ENCODE measurements around the gene GLRA2.
"Not testable (repeated sequence)": the region's sequence is repeated elsewhere in the genome, so short reads cannot be mapped to it uniquely, and the experiment has no call there.

Gene GLRA2

DNA sequence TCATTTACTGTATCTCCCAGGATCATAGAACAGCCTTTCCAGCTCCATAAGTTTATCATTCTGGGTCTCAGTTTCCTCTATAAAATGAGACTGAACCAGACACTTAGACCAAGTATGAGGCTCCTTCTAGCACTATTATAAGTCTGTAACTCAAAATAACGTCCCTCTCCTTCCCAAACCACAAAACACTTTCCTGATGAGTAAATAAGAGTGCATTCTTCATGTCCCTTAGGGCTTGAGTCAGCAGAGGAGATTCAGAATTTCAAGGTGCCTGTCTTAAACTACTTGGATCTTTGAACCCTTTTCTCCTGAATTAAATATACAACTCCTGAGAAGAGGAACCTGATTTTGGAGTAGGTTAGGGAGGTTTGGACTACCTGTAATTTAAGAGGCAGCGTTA lies 62.6 kb downstream of the GLRA2 start:
- no peak for DNase-seq (ENCODE audit: low read depth in 2 of 2)

DNA sequence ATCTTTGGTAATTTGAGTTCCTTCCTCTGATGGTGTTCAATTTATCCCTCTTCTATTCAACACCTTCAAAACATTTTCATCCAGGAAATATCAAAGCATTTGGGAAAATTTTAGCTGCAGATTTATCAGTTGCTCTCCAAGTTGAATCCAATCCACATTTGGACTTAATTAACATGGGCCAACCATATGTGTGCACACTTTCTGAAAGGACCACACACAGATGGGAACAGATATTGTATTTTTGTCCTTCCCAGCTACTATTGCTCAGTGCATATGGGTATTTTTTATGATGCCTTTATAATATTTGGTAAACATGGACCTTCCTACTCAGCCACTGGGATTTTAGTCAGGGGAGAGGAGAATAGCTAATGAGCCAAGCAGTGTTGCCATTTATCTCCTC lies 65.2 kb downstream of the GLRA2 start:
- DNase-seq (ENCODE audit: low read depth in 2 of 2): no peak

DNA sequence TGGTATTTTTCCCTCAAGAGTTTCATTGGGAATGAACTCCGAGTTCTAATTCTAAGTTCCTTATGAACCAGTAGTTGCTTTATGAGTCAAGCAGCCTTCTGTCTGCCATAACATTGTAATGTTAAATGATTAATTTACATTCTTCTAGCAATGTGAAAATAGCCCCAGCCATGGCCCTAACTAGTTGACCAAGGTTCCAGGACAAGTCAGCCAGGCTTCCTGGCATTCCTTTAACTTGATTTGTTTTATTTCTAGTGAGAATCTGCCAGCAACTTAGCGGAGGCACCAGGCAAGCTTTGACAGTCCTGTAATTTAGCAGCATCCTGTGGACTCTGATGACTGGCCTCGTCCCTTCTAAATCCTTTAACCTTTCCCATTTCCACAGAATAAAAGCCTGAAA lies 69.0 kb downstream of the GLRA2 start:
- DNase-seq (ENCODE audit: low read depth in 2 of 2): no peak

DNA sequence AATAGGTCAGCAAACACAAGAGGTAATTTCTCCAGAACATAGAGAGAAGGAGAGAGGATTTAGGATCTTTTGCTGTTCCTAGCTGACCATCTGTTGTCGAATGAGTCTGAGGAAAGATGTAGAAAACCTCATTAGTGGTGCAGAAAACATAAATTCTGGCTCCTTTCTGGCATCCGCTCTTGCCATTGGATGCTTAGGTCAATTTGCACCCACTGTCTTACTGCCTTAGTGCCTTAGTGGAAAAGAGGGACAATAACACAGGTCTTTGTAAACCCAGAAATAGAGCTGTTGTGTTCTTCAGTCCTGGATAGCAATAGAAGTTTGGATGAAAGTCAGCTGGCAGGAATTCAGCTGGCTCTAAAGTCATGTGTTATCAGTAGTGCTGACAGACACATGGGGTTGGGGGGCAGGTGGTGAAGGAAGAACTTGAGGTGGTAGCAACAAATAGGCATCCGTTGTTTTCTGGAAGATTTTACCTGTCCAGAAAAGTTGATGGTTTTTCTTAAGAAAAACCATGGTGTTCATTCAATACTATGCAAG lies 78.2 kb downstream of the GLRA2 start:
- no peak for DNase-seq (ENCODE audit: low read depth in 2 of 2)

DNA sequence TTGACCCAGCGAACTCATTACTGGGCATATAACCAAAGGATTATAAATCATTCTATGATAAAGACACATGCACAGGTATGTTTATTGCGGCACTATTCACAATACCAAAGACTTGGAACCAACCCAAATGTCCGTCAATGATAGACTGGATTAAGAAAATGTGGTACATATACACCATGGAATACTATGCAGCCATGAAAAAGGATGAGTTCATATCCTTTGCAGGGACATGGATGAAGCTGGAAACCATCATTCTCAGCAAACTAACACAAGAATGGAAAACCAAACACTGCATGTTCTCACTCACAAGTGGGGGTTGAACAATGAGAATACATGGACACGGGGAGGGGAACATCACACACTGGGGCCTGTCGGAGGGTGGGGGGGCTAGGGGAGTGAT lies 83.1 kb downstream of the GLRA2 start:
- not testable (repeated sequence) for DNase-seq (ENCODE audit: low read depth in 2 of 2)

DNA sequence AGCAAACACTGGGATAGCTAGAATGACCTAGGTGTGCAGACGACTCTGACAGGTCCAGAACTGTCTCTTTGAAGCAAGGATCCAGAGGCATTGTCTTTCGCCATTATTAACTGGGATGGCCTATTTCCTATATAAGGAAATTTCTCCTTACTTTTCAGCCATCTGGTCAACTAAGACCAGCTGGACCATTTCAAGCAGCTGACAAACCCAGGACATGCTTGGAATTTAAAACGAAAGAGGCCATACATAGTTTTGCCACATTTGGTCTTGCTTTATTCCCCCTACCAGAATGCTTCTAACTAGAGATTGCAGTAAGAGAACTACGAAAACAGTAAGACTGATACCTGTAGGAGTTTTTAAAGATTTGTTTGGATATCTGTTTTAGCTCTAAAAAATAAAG lies 87.0 kb downstream of the GLRA2 start:
- DNase-seq (ENCODE audit: low read depth in 2 of 2): no peak

DNA sequence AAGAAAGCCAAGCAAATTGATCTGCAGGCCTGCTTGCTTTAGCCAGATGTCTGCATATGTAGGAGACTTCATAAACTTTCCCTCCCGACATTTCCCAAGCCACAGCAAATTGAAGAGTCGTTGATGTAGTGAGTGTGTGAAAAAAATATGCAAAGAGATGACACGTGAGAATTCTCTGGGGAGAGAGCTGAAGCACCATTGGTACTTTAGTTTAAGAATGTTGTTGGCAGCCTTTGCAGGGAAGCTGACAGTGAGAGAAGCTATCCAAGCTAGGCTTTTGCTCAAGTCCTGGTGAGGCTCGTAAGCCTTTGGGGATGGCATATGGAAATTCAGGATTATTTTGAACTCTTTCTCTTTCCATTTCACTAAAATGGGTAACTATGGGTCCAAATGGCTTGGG lies 87.5 kb downstream of the GLRA2 start:
- DNase-seq (ENCODE audit: low read depth in 2 of 2): peak; percentile 50

DNA sequence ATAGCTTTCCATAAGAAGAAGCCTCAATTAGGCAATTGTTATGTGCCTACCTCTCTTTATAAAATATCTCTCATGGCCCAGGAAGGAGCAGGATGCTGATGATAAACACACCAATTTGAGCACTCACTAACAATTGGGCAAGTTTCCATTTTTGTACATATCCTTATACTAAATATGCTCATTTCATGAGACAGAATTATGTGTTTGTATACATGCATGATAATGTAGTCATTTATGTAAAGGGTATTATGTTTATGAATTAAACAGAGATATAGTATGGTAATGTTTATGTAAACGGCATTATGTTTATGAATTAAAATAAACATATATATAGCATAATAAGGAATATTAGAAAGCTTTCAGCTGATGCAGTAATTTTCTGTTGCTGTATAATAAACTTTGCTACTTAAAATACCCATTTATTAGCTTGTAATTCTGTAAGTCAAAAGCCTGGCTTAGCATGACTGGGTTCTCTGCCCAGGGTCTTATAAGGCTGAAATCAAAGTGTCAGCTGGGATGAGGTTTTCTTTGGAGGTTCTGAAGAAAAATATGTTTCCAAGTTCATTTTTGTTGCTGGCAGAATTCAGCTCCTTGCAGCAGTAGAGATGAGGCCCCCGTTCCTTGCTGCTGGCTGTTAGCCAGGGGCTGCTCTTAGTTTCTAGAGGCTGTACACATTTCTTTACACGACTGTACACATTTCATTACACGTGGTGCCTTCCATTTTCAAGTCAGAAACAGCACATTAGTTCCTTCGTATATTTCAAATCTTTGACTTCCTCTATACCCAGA lies 89.0 kb downstream of the GLRA2 start:
- no peak for DNase-seq (ENCODE audit: low read depth in 2 of 2)

DNA sequence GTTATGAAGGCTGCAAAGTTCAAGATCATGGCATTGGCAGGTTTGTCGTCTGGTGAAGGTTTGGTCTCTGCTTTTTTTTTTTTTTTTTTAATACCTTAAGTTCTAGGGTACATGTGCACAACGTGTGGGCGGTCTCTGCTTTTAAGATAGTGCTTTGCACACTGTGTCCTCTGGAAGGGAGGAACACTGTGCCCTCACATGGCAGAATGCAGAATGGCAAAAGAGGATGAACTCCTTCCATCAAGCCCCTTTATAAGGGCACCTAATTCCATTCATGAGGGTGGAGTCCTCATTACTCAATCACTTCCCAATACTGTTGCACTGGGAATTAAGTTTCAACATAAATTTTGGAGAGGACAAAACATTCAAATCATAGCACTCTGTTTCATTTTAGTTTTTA lies 101.4 kb downstream of the GLRA2 start:
- no peak for DNase-seq (ENCODE audit: low read depth in 2 of 2)

DNA sequence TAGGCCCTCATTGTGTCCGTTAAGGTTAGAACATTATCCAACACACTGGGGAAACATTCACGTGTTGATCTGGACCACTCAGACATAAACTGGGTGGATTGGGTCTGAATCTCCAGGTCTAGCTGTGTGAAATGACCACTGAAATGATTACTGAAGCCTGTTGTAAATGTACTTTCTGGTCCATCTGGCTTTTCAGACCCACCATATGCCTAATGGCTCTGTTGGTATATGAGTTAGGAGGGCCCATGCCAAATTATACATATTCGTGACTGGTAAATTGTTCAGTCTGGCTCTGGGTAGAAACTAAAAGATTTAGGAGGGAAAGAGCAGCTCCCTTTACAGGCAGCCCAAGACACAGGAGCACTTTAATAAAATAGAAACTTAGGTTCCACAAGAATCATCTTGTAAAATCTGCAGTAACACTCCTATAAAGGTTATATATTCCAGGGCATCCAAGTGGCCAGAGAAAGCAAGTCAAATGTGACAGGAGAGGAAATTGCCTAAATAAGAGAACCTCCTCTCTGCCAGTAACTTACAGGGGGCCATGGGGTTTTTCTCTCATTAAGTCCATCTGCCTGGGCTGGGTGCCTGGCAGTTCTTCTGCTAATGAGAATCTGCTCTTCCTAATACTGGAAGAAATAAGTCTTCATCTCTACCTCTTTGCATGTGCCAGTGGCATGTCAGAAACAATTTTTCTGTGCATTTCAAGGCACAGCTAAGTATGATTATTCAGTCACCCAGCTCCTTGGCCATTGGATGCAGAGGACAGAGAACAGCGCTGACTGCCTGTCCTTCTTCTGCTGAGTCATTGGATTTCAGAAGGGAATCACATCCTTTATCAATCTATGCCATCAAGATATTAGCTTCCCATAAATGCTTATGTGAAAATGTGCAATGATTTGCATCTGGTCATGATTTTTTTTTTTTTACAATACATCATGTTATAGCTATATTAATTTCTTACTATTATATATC lies 112.6 kb downstream of the GLRA2 start:
- no peak for DNase-seq (ENCODE audit: low read depth in 2 of 2)

DNA sequence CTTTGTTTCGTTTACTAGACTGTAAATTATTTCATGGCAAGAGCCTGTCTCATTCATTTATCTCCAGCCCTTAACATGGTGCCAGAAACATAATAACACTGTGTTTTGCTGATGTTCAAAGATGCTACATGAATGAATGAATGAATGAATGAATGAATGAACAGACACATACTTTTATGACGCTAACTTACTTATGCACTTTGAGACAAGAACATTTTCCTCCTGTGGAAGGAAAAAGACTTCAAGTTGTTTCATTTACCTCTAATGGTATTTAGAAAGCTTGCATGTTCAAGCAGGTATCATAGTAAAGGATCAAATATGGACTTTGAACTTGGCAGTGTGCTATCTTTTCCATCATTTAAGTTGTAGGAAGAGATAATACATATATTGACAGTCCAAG lies 131.6 kb downstream of the GLRA2 start:
- no peak for DNase-seq (ENCODE audit: low read depth in 2 of 2)

DNA sequence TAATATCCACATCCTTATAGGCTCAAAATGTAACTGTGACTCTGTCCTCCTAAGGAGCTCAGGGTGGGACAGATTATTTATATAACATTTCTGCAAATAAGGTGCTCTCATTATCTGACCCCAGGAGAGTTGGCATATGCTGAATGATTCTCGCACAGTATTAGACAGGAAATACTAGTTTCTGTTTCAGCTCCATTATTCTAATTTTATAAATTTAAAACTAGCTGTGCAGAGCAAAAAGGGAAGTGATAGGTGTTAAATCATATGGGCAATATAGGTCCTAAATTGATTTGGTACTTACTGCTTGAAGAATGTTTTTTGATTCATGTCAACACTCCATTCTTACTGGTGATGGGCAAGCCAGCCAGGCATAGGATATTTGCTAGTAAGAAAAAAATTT lies 141.5 kb downstream of the GLRA2 start:
- no peak for DNase-seq (ENCODE audit: low read depth in 2 of 2)

DNA sequence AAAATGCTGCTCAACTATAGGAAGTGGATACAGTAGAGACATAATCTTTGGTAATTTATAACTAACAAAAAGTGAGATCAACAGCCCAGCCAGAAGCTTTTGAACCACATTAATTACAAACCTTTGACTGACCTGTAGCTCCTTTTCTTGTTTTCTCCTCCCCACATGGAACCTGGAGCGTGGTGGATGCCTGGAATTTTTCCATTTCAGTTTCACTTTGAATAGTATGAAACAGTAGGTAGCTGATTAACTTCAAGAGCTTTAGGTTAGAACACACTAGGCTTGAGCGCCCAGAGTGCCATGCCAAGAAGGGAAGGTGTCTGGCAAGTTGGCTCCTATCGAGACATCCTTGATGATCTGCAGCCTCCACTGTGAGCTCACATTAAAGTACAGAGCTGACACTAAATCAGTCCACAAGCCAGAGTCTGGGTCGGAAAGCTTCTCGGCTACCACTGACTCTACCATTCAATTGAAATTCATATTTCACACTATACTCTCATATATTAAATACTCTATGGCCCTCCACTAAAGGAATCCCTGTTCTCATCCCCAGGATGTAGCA lies 143.4 kb downstream of the GLRA2 start:
- no peak for DNase-seq (ENCODE audit: low read depth in 2 of 2)

DNA sequence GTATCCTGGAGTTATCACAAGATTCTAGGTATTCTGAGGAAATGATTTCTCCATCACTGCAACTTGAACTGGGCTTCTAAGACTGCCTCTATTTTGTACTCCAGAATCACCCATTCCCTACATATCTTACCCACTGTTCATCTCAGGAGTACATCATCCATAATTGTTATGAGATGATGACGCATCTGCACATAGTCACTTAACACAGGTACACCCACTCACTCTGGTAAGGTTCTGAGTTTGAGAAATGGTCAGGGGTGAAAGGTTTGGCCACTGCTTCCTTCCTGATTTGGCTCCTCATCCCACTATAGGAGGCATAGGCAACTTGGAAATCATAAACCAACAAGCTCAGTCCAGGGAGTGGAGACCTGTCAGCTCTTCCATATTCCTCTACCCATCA lies 143.9 kb downstream of the GLRA2 start:
- no peak for DNase-seq (ENCODE audit: low read depth in 2 of 2)

DNA sequence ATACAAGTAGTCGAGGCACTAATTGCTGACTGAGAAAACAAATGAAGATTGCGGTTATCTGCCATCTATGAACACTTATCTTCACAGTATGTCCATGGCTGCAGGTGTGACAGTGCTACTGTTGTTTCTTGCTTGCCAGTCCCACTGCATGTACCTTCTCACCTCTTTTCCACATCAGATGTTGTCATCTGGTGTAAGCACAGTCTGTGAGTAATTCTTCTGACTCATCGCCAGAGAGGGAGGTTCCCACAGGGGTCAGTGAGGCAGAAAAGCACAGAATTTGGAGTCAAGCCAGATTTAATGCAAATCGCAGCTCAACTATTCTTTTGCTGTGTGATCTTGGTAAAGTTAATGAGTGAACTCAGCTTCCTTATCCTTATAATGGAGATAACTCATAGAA lies 144.4 kb downstream of the GLRA2 start:
- DNase-seq (ENCODE audit: low read depth in 2 of 2): peak; percentile 71 to 74

DNA sequence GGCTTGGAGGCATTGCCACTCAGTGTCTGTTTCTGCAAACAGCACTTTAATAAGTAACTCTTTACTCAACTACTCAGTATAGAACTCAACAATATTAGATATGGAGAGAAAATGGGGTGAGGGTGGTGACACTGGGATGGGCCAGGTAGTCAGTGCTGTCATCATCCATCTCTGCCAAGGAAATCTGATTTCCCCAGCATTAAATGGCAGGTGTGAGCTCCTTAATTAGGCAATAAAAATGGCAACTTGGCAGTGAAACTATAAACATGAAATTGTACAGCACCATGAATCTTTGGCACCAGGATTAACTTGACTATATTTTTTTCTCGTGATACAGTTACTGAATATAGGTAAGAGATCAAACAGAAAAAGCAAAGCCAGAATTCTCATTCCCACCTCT lies 146.2 kb downstream of the GLRA2 start:
- DNase-seq (ENCODE audit: low read depth in 2 of 2): no peak

DNA sequence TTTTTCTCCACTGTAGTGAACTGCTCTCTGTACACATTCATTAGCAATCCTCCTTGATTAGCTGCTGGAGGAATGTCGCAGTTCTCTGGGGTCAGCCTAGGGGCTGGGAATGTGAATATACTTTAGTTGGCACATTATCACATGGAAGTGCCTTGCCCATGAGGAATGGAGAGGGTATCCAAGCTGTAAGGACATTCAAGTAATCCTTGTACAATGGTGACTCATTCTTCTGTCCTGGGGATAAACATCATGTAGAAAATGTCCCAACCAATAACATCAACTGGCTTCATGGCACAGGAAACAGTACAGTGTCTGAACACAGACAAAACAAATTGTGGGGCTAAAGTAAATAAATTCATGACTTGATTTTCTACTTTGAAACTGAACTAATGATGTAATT lies 147.1 kb downstream of the GLRA2 start:
- no peak for DNase-seq (ENCODE audit: low read depth in 2 of 2)

DNA sequence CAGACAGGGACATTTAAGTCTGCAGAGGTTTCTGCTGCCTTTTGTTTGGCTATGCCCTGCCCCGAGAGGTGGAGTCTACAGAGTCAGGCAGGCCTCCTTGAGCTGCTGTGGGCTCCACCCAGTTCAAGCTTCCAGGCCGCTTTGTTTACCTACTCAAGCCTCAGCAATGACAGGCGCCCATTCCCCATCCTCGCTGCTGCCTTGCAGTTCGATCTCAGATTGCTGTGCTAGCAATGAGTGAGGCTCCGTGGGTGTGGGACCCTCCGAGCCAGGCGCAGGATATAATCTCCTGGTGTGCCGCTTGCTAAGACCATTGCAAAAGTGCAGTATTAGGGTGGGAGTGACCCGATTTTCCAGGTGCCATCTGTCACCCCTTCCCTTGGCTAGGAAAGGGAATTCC lies 159.0 kb downstream of the GLRA2 start:
- DNase-seq (ENCODE audit: low read depth in 2 of 2): not testable (repeated sequence)

DNA sequence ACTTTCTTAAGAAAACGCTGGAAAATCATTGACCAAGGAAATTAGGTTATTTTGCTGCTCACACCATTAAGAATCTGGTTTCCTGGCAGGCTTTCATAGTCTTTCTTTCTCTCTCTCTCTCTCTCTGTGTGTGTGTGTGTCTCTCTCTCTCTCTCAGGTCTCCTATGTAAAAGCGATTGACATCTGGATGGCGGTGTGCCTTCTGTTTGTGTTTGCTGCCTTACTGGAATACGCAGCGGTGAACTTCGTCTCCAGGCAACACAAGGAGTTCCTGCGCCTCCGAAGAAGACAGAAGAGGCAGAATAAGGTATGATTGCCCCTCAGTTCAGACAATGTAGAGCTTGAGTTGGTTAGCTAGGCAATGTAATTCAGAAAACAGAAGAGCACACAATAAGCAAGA lies 161.2 kb downstream of the GLRA2 start:
- DNase-seq (ENCODE audit: low read depth in 2 of 2): no peak

DNA sequence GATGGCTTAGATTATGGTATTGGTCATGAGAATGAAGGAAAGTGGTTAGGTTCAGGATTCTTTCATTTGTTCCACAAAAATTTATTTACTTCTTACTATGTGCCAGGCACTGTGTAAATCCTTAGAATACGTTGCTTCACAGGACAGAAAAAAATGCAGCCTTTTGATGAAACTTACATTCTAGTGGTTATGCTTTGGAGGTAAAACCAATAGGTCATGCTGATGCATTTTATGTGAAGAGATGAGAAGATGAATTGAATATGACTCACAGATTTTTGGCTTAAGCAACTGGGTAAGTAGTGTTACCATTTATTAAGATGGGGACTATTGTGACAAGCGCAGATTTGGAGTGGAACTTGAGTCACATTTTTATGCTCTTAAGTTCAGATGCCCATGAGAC lies 165.3 kb downstream of the GLRA2 start:
- peak; percentile 31 to 39 for DNase-seq (ENCODE audit: low read depth in 2 of 2)

DNA sequence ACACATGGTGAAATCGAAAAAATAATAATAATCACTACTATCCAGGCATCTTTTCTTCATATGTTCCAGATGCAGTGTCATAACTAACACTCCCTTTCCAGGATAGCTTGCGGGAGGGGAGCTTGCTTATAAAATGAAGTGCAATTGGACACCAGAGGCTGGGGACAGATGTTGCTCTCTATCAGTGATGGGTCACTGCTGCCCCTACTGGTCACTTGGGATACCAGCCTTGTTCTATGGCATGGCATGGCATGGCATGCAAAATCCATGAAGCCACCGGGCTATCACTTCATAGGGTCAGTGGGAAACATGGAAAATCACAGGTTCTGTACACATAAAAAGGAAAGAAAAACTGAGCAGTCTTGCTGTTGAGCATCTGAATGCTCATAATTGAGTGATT lies 168.1 kb downstream of the GLRA2 start:
- no peak for DNase-seq (ENCODE audit: low read depth in 2 of 2)

DNA sequence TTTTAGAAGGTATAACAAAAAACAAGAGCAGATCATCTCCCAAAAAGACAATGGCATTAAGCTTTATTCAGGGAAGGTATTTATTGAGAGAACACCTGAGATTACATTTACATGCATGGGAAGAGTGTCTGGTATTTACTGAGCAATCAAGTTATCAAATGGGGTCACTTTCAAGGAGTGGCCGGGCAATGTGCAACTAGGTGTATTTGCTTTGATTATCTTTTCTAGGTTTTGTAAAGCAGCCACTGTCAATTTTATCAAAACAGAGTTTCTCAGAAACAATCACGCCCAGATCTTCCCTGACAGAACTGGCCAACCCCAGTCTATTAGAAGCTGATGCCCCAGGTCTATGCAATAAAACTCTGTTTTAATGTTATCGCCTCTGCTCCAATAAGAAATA lies 169.5 kb downstream of the GLRA2 start:
- no peak for DNase-seq (ENCODE audit: low read depth in 2 of 2)
